ENCODE data around the gene FXYD4. TPM values are rescaled to one million over a fixed set of nuclear protein-coding genes. Genes with fewer than 3 reads are reported as not detected.

Gene FXYD4
- polyA plus RNA-seq, 1 of the 3 experiments (the other 2 are of a cell fraction) = not detected

DNA sequence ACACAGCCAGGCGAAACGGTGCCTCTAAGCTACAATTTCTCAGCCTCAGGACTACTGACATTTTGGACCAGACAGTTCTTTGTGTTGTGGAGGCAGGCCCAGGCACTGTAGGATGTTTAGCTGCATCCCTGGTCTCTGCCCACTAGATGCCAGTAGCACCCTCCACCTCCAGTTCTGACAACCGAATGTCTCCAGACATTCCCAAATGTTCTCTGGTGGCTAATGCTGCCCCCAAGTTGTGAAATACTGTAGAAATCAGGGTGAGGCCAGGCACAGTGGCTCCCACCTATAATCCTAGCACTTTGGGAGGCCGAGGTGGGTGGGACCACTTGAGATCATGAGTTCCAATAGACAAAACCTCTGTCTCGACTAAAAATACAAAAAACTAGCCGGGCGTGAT lies 19.3 kb downstream of the FXYD4 start:
- H3K9me2 ChIP-seq = no peaks in the 10 kb centered on the region
- CTCF ChIA-PET = interaction anchor here (0.6 to 1.3 kb wide), 10 partner anchors 8 to 75 kb away, joined by 3 to 5 read pairs (median 3); partner anchors contain the start of gene ZNF487
- DNase-seq = peak; percentile 49
- H3K79me2 ChIP-seq (ENCODE audit: insufficient read depth) = peaks cover 79% of the 10 kb centered on the region
- H2AFZ ChIP-seq (ENCODE audit: low read depth) = no peak overlapping the region
- no peak overlapping the region for H3K4me3 ChIP-seq (ENCODE audit: low read depth in 2 of 2, low read length in 1 of 2)
- peaks cover 36% of the 10 kb centered on the region for H3F3A ChIP-seq (replicated peaks; ENCODE audit: insufficient read depth)
- TF ChIP-seq RXRA (IDR thresholded peaks at IDR 0.05; ENCODE audit: borderline replicate concordance, low read depth) = no peak
- TF ChIP-seq, protein P1, sequence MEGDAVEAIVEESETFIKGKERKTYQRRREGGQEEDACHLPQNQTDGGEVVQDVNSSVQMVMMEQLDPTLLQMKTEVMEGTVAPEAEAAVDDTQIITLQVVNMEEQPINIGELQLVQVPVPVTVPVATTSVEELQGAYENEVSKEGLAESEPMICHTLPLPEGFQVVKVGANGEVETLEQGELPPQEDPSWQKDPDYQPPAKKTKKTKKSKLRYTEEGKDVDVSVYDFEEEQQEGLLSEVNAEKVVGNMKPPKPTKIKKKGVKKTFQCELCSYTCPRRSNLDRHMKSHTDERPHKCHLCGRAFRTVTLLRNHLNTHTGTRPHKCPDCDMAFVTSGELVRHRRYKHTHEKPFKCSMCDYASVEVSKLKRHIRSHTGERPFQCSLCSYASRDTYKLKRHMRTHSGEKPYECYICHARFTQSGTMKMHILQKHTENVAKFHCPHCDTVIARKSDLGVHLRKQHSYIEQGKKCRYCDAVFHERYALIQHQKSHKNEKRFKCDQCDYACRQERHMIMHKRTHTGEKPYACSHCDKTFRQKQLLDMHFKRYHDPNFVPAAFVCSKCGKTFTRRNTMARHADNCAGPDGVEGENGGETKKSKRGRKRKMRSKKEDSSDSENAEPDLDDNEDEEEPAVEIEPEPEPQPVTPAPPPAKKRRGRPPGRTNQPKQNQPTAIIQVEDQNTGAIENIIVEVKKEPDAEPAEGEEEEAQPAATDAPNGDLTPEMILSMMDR (IDR thresholded peaks at IDR 0.05) = peak; percentile 67
- TF ChIP-seq MEF2A (IDR thresholded peaks at IDR 0.05; ENCODE audit: borderline replicate concordance, low read depth) = no peak
- TF ChIP-seq FOSL2 (IDR thresholded peaks at IDR 0.05; ENCODE audit: borderline replicate concordance, low read depth) = no peak
- peak; percentile 72 for TF ChIP-seq RAD21 (IDR thresholded peaks at IDR 0.05; ENCODE audit: low read length)
- peak; percentile 48 for TF ChIP-seq SMC3 (IDR thresholded peaks at IDR 0.05; ENCODE audit: low read depth, low read length)
- TF ChIP-seq MXI1 (IDR thresholded peaks at IDR 0.05; ENCODE audit: low read depth, low read length) = no peak
- TF ChIP-seq, protein P2, sequence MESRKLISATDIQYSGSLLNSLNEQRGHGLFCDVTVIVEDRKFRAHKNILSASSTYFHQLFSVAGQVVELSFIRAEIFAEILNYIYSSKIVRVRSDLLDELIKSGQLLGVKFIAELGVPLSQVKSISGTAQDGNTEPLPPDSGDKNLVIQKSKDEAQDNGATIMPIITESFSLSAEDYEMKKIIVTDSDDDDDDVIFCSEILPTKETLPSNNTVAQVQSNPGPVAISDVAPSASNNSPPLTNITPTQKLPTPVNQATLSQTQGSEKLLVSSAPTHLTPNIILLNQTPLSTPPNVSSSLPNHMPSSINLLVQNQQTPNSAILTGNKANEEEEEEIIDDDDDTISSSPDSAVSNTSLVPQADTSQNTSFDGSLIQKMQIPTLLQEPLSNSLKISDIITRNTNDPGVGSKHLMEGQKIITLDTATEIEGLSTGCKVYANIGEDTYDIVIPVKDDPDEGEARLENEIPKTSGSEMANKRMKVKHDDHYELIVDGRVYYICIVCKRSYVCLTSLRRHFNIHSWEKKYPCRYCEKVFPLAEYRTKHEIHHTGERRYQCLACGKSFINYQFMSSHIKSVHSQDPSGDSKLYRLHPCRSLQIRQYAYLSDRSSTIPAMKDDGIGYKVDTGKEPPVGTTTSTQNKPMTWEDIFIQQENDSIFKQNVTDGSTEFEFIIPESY (IDR thresholded peaks at IDR 0.05; ENCODE audit: borderline replicate concordance, low read depth) = no peak
- peaks cover 100% of the 10 kb centered on the region for H4K20me1 ChIP-seq (ENCODE audit: insufficient read depth)
- H3K9ac ChIP-seq = no peak overlapping the region
- 82% methylated on average over 7 of the region's 7 CpGs for WGBS (ENCODE audit: low lambda C conversion rate)
- H3K9me3 ChIP-seq = no peaks in the 10 kb centered on the region
- no peaks in the 10 kb centered on the region for H3K27me3 ChIP-seq (ENCODE audit: insufficient read depth)
- POLR2A ChIA-PET = no interaction called here
- peaks cover 80 to 82% of the 10 kb centered on the region in 2 experiments for H3K36me3 ChIP-seq (replicated peaks in 1 of 2; ENCODE audit: control insufficient read depth in 1 of 2, insufficient read depth in 2 of 2, low read length in 1 of 2)
- peaks cover 5 to 12% of the 10 kb centered on the region in 2 experiments; a peak in 3 of 4 replicates for H3K4me1 ChIP-seq (ENCODE audit: control insufficient read depth in 1 of 2, insufficient read depth in 2 of 2, low read depth in 1 of 2, low read length in 1 of 2)
- H3K27ac ChIP-seq (ENCODE audit: low read depth in 2 of 2, low read length in 1 of 2) = no peak overlapping the region
- H3K4me2 ChIP-seq = no peak overlapping the region

DNA sequence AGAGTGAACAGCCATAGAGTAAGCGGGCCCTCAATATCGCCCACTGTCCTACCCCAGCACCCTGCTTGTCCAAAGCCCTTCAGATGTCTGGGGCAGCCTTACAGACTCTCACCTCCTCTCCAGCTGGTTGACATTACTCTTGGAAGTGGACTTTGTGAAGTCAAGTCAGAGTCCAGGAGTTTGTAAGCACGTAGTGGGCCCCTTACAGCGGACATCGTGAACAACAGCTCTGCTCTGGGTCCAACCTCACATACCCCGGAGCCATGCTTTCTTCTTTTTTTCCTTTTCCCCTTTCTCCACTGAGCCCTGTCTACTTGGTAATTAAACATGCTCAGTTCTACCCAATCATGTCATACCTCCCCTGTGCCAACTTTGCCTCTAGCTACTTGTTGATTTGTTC lies 20.1 kb downstream of the FXYD4 start:
- peaks cover 5 to 15% of the 10 kb centered on the region in 2 experiments; a peak in 3 of 4 replicates for H3K4me1 ChIP-seq (ENCODE audit: control insufficient read depth in 1 of 2, insufficient read depth in 2 of 2, low read depth in 1 of 2, low read length in 1 of 2)
- H3K4me3 ChIP-seq (ENCODE audit: low read depth in 2 of 2, low read length in 1 of 2) = no peak overlapping the region
- TF ChIP-seq, protein P2 (IDR thresholded peaks at IDR 0.05; ENCODE audit: borderline replicate concordance, low read depth) = no peak
- no peak for TF ChIP-seq YY1 (IDR thresholded peaks at IDR 0.05; ENCODE audit: low read depth)
- no peak for TF ChIP-seq SIN3A (IDR thresholded peaks at IDR 0.05; ENCODE audit: borderline replicate concordance, low read depth, low read length)
- TF ChIP-seq TEAD4 (IDR thresholded peaks at IDR 0.05; ENCODE audit: borderline replicate concordance, insufficient read depth) = no peak
- no peak for TF ChIP-seq RCOR1 (IDR thresholded peaks at IDR 0.05; ENCODE audit: low read length)
- TF ChIP-seq MEF2A (IDR thresholded peaks at IDR 0.05; ENCODE audit: borderline replicate concordance, low read depth) = no peak
- TF ChIP-seq, protein P3, sequence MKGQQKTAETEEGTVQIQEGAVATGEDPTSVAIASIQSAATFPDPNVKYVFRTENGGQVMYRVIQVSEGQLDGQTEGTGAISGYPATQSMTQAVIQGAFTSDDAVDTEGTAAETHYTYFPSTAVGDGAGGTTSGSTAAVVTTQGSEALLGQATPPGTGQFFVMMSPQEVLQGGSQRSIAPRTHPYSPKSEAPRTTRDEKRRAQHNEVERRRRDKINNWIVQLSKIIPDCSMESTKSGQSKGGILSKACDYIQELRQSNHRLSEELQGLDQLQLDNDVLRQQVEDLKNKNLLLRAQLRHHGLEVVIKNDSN (IDR thresholded peaks at IDR 0.05; ENCODE audit: borderline replicate concordance, low read depth) = no peak
- TF ChIP-seq FOXJ3 (CRISPR knock-in tag; IDR thresholded peaks at IDR 0.05) = no peak
- no peak for TF ChIP-seq GABPA (IDR thresholded peaks at IDR 0.05; ENCODE audit: low read depth)
- no peak for TF ChIP-seq GATA2 (CRISPR knock-in tag; IDR thresholded peaks at IDR 0.05)
- no peaks in the 10 kb centered on the region for H3K9me3 ChIP-seq
- no peak overlapping the region for H2AFZ ChIP-seq (ENCODE audit: low read depth)
- H3K79me2 ChIP-seq (ENCODE audit: insufficient read depth) = peaks cover 87% of the 10 kb centered on the region
- H3K27ac ChIP-seq (ENCODE audit: low read depth in 2 of 2, low read length in 1 of 2) = no peak overlapping the region
- H3K9me2 ChIP-seq = no peaks in the 10 kb centered on the region
- no peak overlapping the region for H3K9ac ChIP-seq
- CTCF ChIA-PET = interaction anchor here (1.3 kb wide), 4 partner anchors 36 to 75 kb away, joined by 3 to 5 read pairs (median 4); partner anchors contain the start of gene ZNF487
- no peaks in the 10 kb centered on the region for H3K27me3 ChIP-seq (ENCODE audit: insufficient read depth)
- DNase-seq = no peak
- no peak overlapping the region for H3K4me2 ChIP-seq
- H3F3A ChIP-seq (replicated peaks; ENCODE audit: insufficient read depth) = peaks cover 29% of the 10 kb centered on the region
- 94% methylated on average over 6 of the region's 6 CpGs for WGBS (ENCODE audit: low lambda C conversion rate)
- POLR2A ChIA-PET = no interaction called here
- H3K36me3 ChIP-seq (replicated peaks in 1 of 2; ENCODE audit: control insufficient read depth in 1 of 2, insufficient read depth in 2 of 2, low read length in 1 of 2) = peaks cover 73 to 75% of the 10 kb centered on the region in 2 experiments
- H4K20me1 ChIP-seq (ENCODE audit: insufficient read depth) = peaks cover 100% of the 10 kb centered on the region
